CD1c-positive myeloid dendritic cell (primary cell): Measurements from ENCODE around the gene TMEM120A.

Experiments
- DNase-seq: peaks from one replicate; pipeline ENCODE4 v3.0.0-alpha.2; 2016; ENCODE audit errors: extremely low spot score

The TMEM120A gene

DNA sequence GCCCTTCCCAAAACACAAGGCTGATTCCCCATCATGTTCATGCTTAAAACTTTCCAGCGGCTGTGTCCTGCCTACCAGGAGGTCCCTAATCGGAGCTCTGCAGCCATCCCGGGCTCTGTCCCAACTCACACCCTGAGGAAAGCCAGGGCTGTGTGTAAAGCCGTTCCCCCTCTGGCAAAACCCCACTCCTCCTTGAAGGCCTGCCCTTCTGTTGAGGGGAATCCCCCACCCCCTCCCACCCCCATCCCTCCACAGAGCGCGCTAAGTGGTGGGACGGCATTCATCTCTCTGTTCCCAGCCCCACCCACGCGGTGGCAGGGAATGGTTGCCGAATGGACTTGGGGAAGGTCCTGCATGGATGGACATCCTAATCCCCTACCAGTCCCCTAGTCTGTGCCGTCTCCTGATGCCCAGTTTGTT lies 667 bp upstream of the TMEM120A start:
- DNase-seq, result no peak

- peak; percentile 28 for DNase-seq
Observed at GRCh38 chr7:75993689-75994387, 557 bp downstream of the TMEM120A start.

- no peak for DNase-seq
Observed at GRCh38 chr7:75992083-75992755, 2.2 kb downstream of the TMEM120A start.

GRCh38 chr7:75991531-75992082 lies 2.8 kb downstream of the TMEM120A start:
- no peak for DNase-seq

DNA sequence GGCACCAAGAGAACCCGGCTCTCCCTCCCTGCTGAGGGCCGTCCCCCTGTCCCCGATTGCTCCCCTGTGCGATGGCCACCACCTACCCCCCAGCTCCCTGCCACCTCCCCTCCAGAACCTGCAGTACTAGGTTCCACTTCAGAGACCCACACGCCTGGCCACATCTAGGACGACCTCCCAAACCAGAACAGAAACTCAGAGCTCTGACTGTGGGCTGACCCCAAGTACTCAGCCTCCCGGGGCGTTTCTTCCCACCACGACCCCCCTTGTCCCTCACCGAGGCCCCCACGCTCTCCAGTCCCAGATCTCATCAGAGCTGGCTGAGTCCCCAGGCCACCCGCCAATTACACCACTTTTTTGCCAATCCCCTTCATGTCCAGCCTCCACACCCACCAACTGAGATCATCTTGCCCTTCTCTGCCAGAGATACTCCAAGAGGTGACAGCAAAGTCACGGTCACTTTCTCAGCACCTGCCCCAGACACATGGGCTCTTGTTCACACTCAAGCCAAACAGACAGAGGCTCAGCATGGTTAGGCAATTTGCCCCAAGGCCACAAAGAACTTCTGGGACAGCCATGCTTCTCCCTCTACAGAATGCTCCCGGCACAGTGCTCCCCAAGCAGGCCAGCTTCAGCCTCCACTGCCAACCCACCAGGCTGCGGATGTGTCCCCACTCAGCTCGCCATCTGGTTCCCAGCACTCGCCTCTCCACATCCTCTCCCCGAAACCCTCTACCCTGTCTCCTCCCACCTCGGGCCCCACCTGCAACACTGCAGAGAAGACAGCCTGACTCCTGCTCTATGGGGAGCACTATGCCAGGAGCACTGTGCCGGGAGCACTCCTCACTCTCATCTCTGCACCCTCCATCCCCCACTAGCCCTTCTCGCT lies 4.7 kb downstream of the TMEM120A start:
- no peak for DNase-seq

GRCh38 chr7:75988568-75989499 lies 5.6 kb downstream of the TMEM120A start:
- no peak for DNase-seq

DNA sequence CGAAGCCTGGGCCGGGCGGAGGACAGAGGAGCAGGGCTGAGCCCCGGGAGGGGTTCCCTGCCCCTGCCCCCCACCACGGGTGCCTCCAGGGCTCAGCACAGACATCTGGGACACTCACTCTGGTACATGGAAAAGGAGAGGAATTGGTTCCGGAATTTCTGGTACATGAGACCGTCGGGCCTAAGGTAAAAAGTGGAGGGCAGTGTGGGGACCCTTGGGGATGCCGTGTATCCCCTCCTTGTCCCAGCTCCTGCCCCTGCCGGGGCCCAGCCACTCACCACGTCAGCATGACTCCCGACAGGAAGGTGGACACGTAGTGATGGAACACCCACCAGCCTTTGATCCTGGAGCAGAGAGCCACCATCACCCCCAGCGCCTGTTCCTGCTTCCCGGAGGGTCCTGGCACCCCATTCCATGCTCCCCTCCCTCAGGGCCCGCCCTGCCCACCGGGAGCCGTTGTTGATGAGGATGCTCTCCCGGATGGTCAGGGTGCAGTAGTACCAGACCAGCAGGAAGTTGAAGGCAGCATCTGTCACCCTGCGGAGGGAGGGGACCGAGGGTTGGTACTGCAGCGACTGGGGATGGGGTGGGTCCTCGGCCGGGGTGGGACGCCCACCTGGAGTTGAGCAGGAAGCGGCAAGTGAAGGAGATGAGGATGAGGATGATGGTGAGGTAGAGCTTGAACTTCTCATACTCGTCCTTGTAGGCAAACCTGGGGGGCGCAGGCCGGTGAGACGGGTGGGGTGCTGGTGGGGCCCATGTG lies 6.4 kb downstream of the TMEM120A start:
- no peak for DNase-seq

DNA sequence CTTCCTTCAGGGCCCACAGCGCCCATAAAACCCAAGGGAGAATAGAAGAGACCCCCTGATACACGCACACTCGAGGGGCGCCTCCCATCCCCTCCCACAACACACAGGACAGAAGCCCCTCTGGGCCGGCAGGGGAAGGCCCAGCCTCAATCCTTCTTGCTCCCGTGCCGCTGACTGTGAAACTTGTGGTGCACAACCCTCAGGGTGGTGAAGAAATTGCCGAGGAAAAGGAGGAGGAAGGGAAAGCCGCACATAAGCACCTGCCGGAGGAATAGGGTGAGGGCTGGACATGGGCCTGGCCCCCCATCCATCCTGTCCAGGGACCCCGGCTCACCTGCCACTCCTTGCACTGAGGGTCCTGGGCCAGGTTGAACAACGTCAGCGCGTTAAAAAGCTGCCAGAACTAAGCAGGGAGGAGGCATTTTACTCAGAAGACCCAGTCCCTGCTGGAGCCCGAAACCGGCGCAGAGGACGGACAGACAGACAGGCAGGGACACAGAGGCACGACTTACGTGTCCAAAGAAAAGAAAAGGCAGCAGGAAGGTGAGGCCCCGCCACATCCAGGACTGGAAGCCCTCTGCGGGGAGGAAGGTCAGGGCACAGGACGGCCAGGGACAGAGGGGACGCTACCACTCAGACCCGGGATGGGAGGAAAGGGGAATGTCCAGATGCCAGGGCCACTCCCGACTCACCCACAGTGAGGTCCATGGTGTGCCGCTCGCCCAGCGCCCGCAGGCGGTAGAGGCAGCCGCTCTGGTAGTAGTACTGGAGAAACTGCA lies 7.2 kb downstream of the TMEM120A start:
- no peak for DNase-seq

DNA sequence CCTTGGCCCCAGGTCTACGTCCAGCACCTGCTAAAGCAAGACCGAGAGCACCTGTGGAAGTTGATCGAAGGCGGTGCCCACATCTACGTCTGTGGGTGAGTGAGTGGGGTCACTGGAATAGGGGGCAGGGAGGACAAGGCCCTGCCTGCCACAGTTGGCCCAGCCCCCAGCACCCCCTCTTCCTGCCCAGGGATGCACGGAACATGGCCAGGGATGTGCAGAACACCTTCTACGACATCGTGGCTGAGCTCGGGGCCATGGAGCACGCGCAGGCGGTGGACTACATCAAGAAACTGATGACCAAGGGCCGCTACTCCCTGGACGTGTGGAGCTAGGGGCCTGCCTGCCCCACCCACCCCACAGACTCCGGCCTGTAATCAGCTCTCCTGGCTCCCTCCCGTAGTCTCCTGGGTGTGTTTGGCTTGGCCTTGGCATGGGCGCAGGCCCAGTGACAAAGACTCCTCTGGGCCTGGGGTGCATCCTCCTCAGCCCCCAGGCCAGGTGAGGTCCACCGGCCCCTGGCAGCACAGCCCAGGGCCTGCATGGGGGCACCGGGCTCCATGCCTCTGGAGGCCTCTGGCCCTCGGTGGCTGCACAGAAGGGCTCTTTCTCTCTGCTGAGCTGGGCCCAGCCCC lies 8.1 kb downstream of the TMEM120A start:
- DNase-seq, result no peak

DNA sequence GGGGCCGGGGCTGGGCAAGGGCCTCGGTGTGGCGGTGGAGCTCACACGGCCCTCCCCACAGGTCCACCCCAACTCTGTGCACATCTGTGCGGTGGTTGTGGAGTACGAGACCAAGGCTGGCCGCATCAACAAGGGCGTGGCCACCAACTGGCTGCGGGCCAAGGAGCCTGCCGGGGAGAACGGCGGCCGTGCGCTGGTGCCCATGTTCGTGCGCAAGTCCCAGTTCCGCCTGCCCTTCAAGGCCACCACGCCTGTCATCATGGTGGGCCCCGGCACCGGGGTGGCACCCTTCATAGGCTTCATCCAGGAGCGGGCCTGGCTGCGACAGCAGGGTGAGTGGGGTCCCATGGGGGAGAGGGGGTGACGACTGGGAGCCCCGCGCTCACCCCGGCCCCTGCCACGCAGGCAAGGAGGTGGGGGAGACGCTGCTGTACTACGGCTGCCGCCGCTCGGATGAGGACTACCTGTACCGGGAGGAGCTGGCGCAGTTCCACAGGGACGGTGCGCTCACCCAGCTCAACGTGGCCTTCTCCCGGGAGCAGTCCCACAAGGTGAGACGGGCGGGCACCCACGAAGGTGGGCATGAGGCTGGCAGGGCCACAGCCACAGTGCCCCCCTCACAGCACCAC lies 8.8 kb downstream of the TMEM120A start:
- no peak for DNase-seq

DNA sequence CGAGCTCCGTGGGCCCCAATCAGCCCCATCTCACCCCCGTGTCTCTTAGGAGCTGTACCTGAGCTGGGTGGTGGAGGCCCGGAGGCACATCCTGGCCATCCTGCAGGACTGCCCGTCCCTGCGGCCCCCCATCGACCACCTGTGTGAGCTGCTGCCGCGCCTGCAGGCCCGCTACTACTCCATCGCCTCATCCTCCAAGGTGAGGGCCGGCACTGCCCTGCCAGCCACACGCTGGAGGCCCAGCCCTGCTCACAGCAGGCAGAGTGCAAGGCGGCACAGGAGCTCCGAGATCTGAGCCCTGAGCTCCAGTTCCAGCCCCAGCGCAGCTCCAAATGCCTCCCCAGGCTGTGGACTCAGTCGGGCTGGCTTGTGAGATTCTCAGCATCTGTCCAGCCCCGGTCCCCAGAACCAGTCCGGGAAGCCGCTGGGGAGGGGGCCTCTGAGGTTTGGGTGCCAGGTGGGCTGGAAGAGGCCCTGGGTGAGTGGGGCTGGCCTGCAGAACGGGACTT lies 9.3 kb downstream of the TMEM120A start:
- no peak for DNase-seq

- no peak for DNase-seq
Observed at GRCh38 chr7:75984130-75985008, 10.0 kb downstream of the TMEM120A start.

- DNase-seq, result no peak
Observed at GRCh38 chr7:75983471-75984129, 10.8 kb downstream of the TMEM120A start.

- no peak for DNase-seq
Observed at GRCh38 chr7:75982306-75983064, 11.9 kb downstream of the TMEM120A start.

DNA sequence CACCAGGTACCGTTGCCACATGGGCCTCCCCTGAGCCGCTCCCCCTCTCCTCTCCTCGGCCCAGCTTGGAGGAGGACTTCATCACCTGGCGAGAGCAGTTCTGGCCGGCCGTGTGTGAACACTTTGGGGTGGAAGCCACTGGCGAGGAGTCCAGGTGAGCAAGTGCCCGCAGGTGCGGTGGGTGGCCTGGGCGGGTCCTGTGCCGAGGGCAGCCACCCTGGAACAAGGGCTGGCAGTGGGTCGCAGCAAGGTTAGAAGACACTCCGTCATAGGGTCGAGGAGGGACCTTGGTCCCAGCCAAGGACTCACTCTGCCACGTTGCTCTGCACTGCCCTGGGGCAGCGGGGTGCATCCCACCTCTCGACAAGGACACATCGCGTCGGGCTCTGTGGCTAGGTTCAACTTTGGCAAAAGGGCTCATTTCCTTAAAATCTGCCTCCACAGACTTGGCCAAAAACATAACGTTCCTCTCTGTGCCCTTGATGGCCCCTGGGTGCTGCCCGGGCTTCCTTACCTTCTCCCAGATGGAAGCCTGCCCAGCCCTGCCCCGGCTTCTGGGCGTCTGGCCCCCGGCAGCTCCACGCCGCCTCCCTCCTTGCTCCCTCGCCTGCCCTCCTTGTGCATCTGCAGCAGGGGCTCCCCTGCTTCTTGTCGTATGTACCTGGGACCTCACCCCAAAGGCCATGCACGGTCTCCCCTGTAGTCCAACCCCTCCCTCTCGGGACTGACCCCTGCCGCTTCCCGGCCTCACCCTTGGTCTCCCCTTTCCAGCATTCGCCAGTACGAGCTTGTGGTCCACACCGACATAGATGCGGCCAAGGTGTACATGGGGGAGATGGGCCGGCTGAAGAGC lies 12.7 kb downstream of the TMEM120A start:
- no peak for DNase-seq
